Measurements from ENCODE around the gene RAB1A.

DNA sequence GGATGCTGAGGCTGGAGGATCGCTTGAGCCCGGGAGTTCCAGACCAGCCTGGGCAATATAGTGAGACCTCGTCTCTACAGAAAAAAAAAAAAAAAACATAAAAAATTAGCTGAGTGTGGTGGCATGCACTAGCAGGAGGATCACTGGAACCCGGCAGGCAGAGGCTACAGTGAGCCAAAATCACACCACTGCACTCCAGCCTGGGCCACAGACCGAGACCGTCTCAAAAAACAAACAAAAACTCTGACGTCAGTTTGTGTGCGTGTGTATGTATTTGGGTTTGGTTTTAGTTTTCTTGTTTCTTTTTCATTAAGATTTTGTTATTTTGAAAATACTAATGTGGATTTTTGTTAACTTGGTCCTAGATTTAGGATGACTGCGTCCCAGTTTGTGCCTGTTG, 54.7 kb downstream of the RAB1A start:
- TF ChIP-seq ATF1 (CRISPR knock-in tag; IDR thresholded peaks at IDR 0.05) (no peak), CTCF (CRISPR knock-in tag; IDR thresholded peaks at IDR 0.05) (no peak), EZH2 (conservative IDR thresholded peaks at IDR 0.05; ENCODE audit: low read depth, low read length) (no peak), ZFP36 (IDR thresholded peaks at IDR 0.05; ENCODE audit: borderline replicate concordance, low read depth, low read length, partially characterized antibody) (no peak), REST (IDR thresholded peaks at IDR 0.05; ENCODE audit: borderline replicate concordance in 1 of 2, low read depth in 1 of 2, low read length in 2 of 2) (no peak)
